OCI-LY3 (cell line): Measurements from ENCODE around the gene SLC9C1.

Source experiments
- H2AFZ ChIP-seq: fragments of 200-600, 300-600 bp; shearing (Covaris generic); 2 replicates; pipeline ENCODE4 v1.6.0; 2014; ENCODE audit warnings: antibody characterized with exemption, low read depth, low read length
- H3K27ac ChIP-seq: fragments of 200-600, 300-600 bp; sonication (generic); 2 replicates; pipeline ENCODE4 v1.5.1; 2014; ENCODE audit warnings: mild to moderate bottlenecking, low read length, moderate library complexity, mixed read lengths
- H3K27me3 ChIP-seq: fragments of 200-600, 300-600 bp; sonication (generic); 2 replicates; pipeline ENCODE4 v1.6.1; 2014; ENCODE audit warnings: low read depth, low read length, mixed read lengths
- H3K36me3 ChIP-seq: fragments of 200-600, 300-600 bp; sonication (generic); replicated peaks from 2 replicates; pipeline ENCODE3; 2014; ENCODE audit warnings: low read depth, low read length, mixed read lengths
- H3K4me1 ChIP-seq: fragments of 300-600, 200-600 bp; sonication (generic); 2 replicates; pipeline ENCODE4 v1.6.1; 2014; ENCODE audit warnings: low read length, mixed read lengths
- H3K4me2 ChIP-seq: fragments of 200-600, 300-600 bp; sonication (generic); 2 replicates; pipeline ENCODE4 v1.6.1; 2014; ENCODE audit warnings: low read length, mixed read lengths
- H3K4me3 ChIP-seq: fragments of 300-600, 200-600 bp; sonication (generic); 2 replicates; pipeline ENCODE4 v1.5.1; 2014; ENCODE audit warnings: antibody characterized with exemption, mild to moderate bottlenecking, low read length, moderate library complexity
- H3K79me2 ChIP-seq: fragments of 300-600, 200-600 bp; shearing (Covaris generic); 2 replicates; pipeline ENCODE4 v1.6.1; 2014; ENCODE audit warnings: mild to moderate bottlenecking, low read length, mixed read lengths
- H3K9ac ChIP-seq: fragments of 300-600, 200-600 bp; shearing (Covaris generic); 2 replicates; pipeline ENCODE4 v1.6.0; 2014; ENCODE audit warnings: mild to moderate bottlenecking, low read length, moderate library complexity
- H3K9me3 ChIP-seq: fragments of 200-600, 300-600 bp; shearing (Covaris generic); 2 replicates; pipeline ENCODE4 v1.6.1; 2014; ENCODE audit warnings: low read length, mixed read lengths; ENCODE audit not compliant: insufficient read depth
- H4K20me1 ChIP-seq: fragments of 200-600, 300-600 bp; sonication (generic); 2 replicates; pipeline ENCODE4 v1.6.1; 2016; ENCODE audit warnings: low read length, mixed read lengths; ENCODE audit not compliant: insufficient read depth
- CTCF ChIP-seq: fragments of 200-600, 300-600 bp; sonication (generic); IDR thresholded peaks from 2 replicates; pipeline ENCODE4 v1.5.1; 2014; ENCODE audit warnings: antibody characterized with exemption, low read length, low read depth
- EZH2phosphoT487 ChIP-seq: fragments of 200-600 bp; shearing (Covaris generic); IDR thresholded peaks from 2 replicates; pipeline ENCODE4 v1.6.1; 2018; ENCODE audit warnings: antibody characterized with exemption, mixed run types, low read depth

SLC9C1 gene

GRCh38 chr3:112253301-112253971 is 40.6 kb downstream of the SLC9C1 start:
- Histone ChIP-seq H3K27me3 (no peaks in the 10 kb centered on the region), H3K4me2 (no peak overlapping the region), H3K9ac (no peak overlapping the region), H3K4me1 (no peaks in the 10 kb centered on the region), H4K20me1 (no peaks in the 10 kb centered on the region), H3K4me3 (no peak overlapping the region), H3K36me3 (no peaks in the 10 kb centered on the region), H2AFZ (no peak overlapping the region), H3K79me2 (no peaks in the 10 kb centered on the region), H3K9me3 (no peaks in the 10 kb centered on the region), H3K27ac (no peak overlapping the region)
- TF ChIP-seq CTCF (no peak), EZH2phosphoT487 (no peak)

GRCh38 chr3:112247900-112248299 is 46.1 kb downstream of the SLC9C1 start:
- Histone ChIP-seq H3K27ac (no peak overlapping the region), H4K20me1 (no peaks in the 10 kb centered on the region), H2AFZ (peak overlapping the region; percentile 15; the same call in 1 of the 2 replicates)

GRCh38 chr3:112247350-112247749 is 46.7 kb downstream of the SLC9C1 start:
- peak overlapping the region; percentile 17; the same call in 1 of the 2 replicates for H3K4me2 ChIP-seq
- H3K9me3 ChIP-seq, result no peaks in the 10 kb centered on the region
- H2AFZ ChIP-seq, result peak overlapping the region; percentile 4; the same call in 1 of the 2 replicates
- H3K27ac ChIP-seq, result no peak overlapping the region
- no peak overlapping the region for H3K9ac ChIP-seq
- H3K79me2 ChIP-seq, result no peaks in the 10 kb centered on the region
- H4K20me1 ChIP-seq, result no peaks in the 10 kb centered on the region
- no peak overlapping the region for H3K4me3 ChIP-seq
- H3K4me1 ChIP-seq, result peaks cover 8% of the 10 kb centered on the region
- H3K36me3 ChIP-seq, result no peaks in the 10 kb centered on the region
- H3K27me3 ChIP-seq, result no peaks in the 10 kb centered on the region
- TF ChIP-seq EZH2phosphoT487 (no peak), CTCF (no peak)

More at GRCh38 chr3:112247900-112248299, 46.1 kb downstream of the SLC9C1 start:
- H3K4me2 ChIP-seq, result peak overlapping the region; percentile 17; the same call in 1 of the 2 replicates
- H3K9ac ChIP-seq, result no peak overlapping the region
- TF ChIP-seq CTCF, result no peak
- TF ChIP-seq EZH2phosphoT487, result no peak
- no peaks in the 10 kb centered on the region for H3K79me2 ChIP-seq
- H3K27me3 ChIP-seq, result no peaks in the 10 kb centered on the region
- no peaks in the 10 kb centered on the region for H3K9me3 ChIP-seq
- H3K4me3 ChIP-seq, result no peak overlapping the region
- no peaks in the 10 kb centered on the region for H3K36me3 ChIP-seq
- peaks cover 8% of the 10 kb centered on the region for H3K4me1 ChIP-seq

- no peaks in the 10 kb centered on the region for H3K4me1 ChIP-seq
- H3K27me3 ChIP-seq, result peaks cover 3% of the 10 kb centered on the region; the same call in 1 of the 2 replicates
- no peaks in the 10 kb centered on the region for H3K9me3 ChIP-seq
- no peak overlapping the region for H3K9ac ChIP-seq
- H4K20me1 ChIP-seq, result no peaks in the 10 kb centered on the region
- no peak overlapping the region for H3K4me3 ChIP-seq
- H3K4me2 ChIP-seq, result no peak overlapping the region
- no peak overlapping the region for H2AFZ ChIP-seq
- H3K79me2 ChIP-seq, result no peaks in the 10 kb centered on the region
- H3K36me3 ChIP-seq, result no peaks in the 10 kb centered on the region
- H3K27ac ChIP-seq, result no peak overlapping the region
- TF ChIP-seq EZH2phosphoT487 (no peak), CTCF (no peak)
Measured at GRCh38 chr3:112233083-112233482, 60.9 kb downstream of the SLC9C1 start.
